ENCODE results near the gene NPM3. TPM values are rescaled to one million over a fixed set of nuclear protein-coding genes. Genes with fewer than 3 reads are reported as not detected.

NPM3 gene
- total and polyA plus RNA-seq, 2 of the 13 experiments (the other 11 are each of a cell fraction or from before 2014, with no cell fraction given), result 47.6 to 129 TPM

GRCh38 chr10:101818119-101818871 is 35.0 kb upstream of the NPM3 start, which contains the start of gene OGA (continued):
- TF ChIP-seq, protein P1, sequence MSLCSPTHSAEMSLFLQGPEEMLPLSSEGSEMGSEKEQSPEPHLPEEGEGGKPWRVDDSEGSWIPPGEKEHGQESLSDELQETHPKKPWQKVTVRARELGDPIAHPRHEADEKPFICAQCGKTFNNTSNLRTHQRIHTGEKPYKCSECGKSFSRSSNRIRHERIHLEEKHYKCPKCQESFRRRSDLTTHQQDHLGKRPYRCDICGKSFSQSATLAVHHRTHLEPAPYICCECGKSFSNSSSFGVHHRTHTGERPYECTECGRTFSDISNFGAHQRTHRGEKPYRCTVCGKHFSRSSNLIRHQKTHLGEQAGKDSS (CRISPR knock-in tag; IDR thresholded peaks at IDR 0.05; ENCODE audit: borderline replicate concordance, low read depth), result 0 out of 2 replicates have a peak, but pooled peaks have one; percentile 5
- no peak for TF ChIP-seq ZBTB20 (CRISPR knock-in tag; IDR thresholded peaks at IDR 0.05; ENCODE audit: borderline replicate concordance, low read depth)
- no peak for TF ChIP-seq HDAC6 (IDR thresholded peaks at IDR 0.05; ENCODE audit: low read depth, low read length)
- no peak for TF ChIP-seq ZFP36L2 (CRISPR knock-in tag; IDR thresholded peaks at IDR 0.05)
- no peak for TF ChIP-seq PHB2 (IDR thresholded peaks at IDR 0.05; ENCODE audit: partially characterized antibody)
- TF ChIP-seq MIXL1 (CRISPR knock-in tag; IDR thresholded peaks at IDR 0.05), result peak; percentile 89
- no peak for TF ChIP-seq ZNF224 (CRISPR knock-in tag; IDR thresholded peaks at IDR 0.05)
- TF ChIP-seq, protein P2, sequence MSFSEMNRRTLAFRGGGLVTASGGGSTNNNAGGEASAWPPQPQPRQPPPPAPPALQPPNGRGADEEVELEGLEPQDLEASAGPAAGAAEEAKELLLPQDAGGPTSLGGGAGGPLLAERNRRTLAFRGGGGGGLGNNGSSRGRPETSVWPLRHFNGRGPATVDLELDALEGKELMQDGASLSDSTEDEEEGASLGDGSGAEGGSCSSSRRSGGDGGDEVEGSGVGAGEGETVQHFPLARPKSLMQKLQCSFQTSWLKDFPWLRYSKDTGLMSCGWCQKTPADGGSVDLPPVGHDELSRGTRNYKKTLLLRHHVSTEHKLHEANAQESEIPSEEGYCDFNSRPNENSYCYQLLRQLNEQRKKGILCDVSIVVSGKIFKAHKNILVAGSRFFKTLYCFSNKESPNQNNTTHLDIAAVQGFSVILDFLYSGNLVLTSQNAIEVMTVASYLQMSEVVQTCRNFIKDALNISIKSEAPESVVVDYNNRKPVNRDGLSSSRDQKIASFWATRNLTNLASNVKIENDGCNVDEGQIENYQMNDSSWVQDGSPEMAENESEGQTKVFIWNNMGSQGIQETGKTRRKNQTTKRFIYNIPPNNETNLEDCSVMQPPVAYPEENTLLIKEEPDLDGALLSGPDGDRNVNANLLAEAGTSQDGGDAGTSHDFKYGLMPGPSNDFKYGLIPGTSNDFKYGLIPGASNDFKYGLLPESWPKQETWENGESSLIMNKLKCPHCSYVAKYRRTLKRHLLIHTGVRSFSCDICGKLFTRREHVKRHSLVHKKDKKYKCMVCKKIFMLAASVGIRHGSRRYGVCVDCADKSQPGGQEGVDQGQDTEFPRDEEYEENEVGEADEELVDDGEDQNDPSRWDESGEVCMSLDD (CRISPR knock-in tag; IDR thresholded peaks at IDR 0.05; ENCODE audit: borderline replicate concordance), result no peak; the same call in 1 of the 2 replicates
- TF ChIP-seq ZNF337 (CRISPR knock-in tag; IDR thresholded peaks at IDR 0.05; ENCODE audit: borderline replicate concordance, low read depth), result no peak; the same call in 1 of the 2 replicates
- TF ChIP-seq HNRNPK (IDR thresholded peaks at IDR 0.05; ENCODE audit: low read depth, low read length, poor library complexity, severe bottlenecking), result peak; percentile 81
- TF ChIP-seq ETV6 (CRISPR knock-in tag; conservative IDR thresholded peaks at IDR 0.05), result no peak
- no peak for TF ChIP-seq ZNF577 (CRISPR knock-in tag; IDR thresholded peaks at IDR 0.05; ENCODE audit: borderline replicate concordance, low read depth)
- no peak for TF ChIP-seq NR1H2 (CRISPR knock-in tag; IDR thresholded peaks at IDR 0.05; ENCODE audit: borderline replicate concordance, low read depth)
- TF ChIP-seq ZNF468 (CRISPR knock-in tag; IDR thresholded peaks at IDR 0.05), result no peak
- no peak for TF ChIP-seq NFRKB (IDR thresholded peaks at IDR 0.05)
- TF ChIP-seq RBAK (CRISPR knock-in tag; IDR thresholded peaks at IDR 0.05), result no peak
- no peak for TF ChIP-seq ZNF770 (CRISPR knock-in tag; IDR thresholded peaks at IDR 0.05)
- TF ChIP-seq NFATC3 (CRISPR knock-in tag; IDR thresholded peaks at IDR 0.05), result no peak
- no peak for TF ChIP-seq KDM3A (CRISPR knock-in tag; IDR thresholded peaks at IDR 0.05; ENCODE audit: low read depth)
- TF ChIP-seq THAP9 (CRISPR knock-in tag; IDR thresholded peaks at IDR 0.05; ENCODE audit: borderline replicate concordance), result 0 out of 2 replicates have a peak, but pooled peaks have one; percentile 43
- peak; percentile 73; the same call in 1 of the 2 replicates for TF ChIP-seq SPEN (CRISPR knock-in tag; IDR thresholded peaks at IDR 0.05; ENCODE audit: low read depth)
- no peak for TF ChIP-seq ZNF724P (CRISPR knock-in tag; IDR thresholded peaks at IDR 0.05; ENCODE audit: borderline replicate concordance)

Measured in HepG2 (cell line).